ENCODE results near the gene PROM1. TPM values are rescaled to one million over a fixed set of nuclear protein-coding genes. Genes with fewer than 3 reads are reported as not detected.

PROM1 gene
- total and polyA plus RNA-seq, 2 of the 8 experiments (the other 6 are each of a cell fraction or from before 2014, with no cell fraction given): 36.0 to 59.7 TPM

DNA sequence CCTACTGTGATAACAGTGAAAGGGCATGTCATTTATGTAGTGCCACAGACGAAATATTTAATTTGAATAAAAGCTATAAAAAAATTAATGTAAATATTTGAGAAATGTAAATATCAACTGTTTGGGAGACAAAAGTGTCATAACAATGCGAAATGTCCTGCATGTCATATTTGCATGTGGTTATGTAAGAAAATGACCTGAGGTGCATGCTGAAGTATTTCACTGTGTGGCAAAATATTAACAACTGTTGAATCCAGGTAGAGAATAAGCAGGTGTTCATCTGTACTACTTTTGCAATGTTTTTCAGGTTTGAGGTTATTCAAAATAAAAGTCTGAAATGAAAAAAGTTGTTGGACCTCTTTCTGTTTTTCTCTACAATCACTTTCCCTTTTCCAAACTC lies 30.9 kb downstream of the PROM1 start:
- FAIRE-seq: no peak

More for the DNA sequence above, 30.9 kb downstream of the PROM1 start:
- H3K27ac ChIP-seq (ENCODE audit: low read depth, low read length): no peak overlapping the region
- H3K79me1 ChIP-seq (ENCODE audit: low read depth, low read length): peaks cover 5% of the 10 kb centered on the region
- no peaks in the 10 kb centered on the region for H3K27me3 ChIP-seq (replicated peaks in 1 of 4; ENCODE audit: control insufficient read depth in 3 of 4, extremely low read depth in 1 of 4, insufficient read depth in 3 of 4, low read length in 3 of 4)
- no peak overlapping the region for H2BK120ac ChIP-seq (replicated peaks; ENCODE audit: low read depth, low read length)
- no peak overlapping the region for H3K4ac ChIP-seq (replicated peaks; ENCODE audit: insufficient read length, low read depth, low read length)
- H3K9ac ChIP-seq (replicated peaks in 1 of 4; ENCODE audit: extremely low read depth in 1 of 4, low read depth in 3 of 4, low read length in 3 of 4): no peak overlapping the region
- H3K56ac ChIP-seq (replicated peaks; ENCODE audit: insufficient read length, low read depth, low read length): no peak overlapping the region
- H2BK5ac ChIP-seq (ENCODE audit: low read depth, low read length): no peak overlapping the region
- no peak overlapping the region for H2BK20ac ChIP-seq (ENCODE audit: low read length)
- H3K4me2 ChIP-seq (ENCODE audit: insufficient read depth in 1 of 2, low read depth in 2 of 2, low read length in 2 of 2): no peak overlapping the region
- H2AK5ac ChIP-seq (ENCODE audit: low read depth, low read length): no peak overlapping the region
- peaks cover 5% of the 10 kb centered on the region in 2 experiments for H4K20me1 ChIP-seq (replicated peaks in 1 of 2; ENCODE audit: control insufficient read depth in 1 of 2, insufficient read depth in 2 of 2, low read length in 2 of 2)
- CTCF ChIA-PET (ENCODE audit: partially characterized antibody): interaction anchor here (0.6 to 2.0 kb wide), 2 partner anchors 28 to 153 kb away, joined by 4 to 7 read pairs; no protein-coding TSS in a partner anchor
- no peak overlapping the region for H2AFZ ChIP-seq (ENCODE audit: low read length)
- DNase-seq (ENCODE audit: low read depth in 1 of 2, low spot score in 2 of 2): no peak
- no peak overlapping the region for H4K5ac ChIP-seq (ENCODE audit: insufficient read length, low read depth, low read length)
- H3K4me1 ChIP-seq (replicated peaks in 1 of 4; ENCODE audit: control insufficient read depth in 3 of 4, insufficient read depth in 4 of 4, low read length in 3 of 4): peaks cover 0 to 2% (median 2%) of the 10 kb centered on the region in 4 experiments; a peak in 3 of 7 replicates
- H2BK15ac ChIP-seq (ENCODE audit: low read length): no peak overlapping the region
- no peak overlapping the region for H3K4me3 ChIP-seq (ENCODE audit: extremely low read depth in 1 of 4, insufficient read depth in 2 of 4, low read depth in 3 of 4, low read length in 4 of 4)
- H3K23ac ChIP-seq (ENCODE audit: insufficient read length): no peak overlapping the region
- WGBS, 2 experiments (ENCODE audit: extremely low coverage in 1 of 2, insufficient coverage in 1 of 2, insufficient read length in 1 of 2, insufficient replicate concordance in 2 of 2, low coverage in 1 of 2, low lambda C conversion rate in 2 of 2, missing lambda C conversion rate in 1 of 2): 85% methylated on average over 2 of the region's 2 CpGs; no CpG with 5 or more reads in 1 of the 2 experiments
- no peaks in the 10 kb centered on the region for H3K23me2 ChIP-seq (ENCODE audit: low read depth, low read length)
- H3K79me2 ChIP-seq (ENCODE audit: control insufficient read depth in 1 of 2, insufficient read depth in 2 of 2, low read length in 2 of 2): peaks cover 2 to 44% of the 10 kb centered on the region in 2 experiments; a peak in 2 of 4 replicates
- peaks cover 0 to 3% (median 0%) of the 10 kb centered on the region in 4 experiments; a peak in 2 of 8 replicates for H3K36me3 ChIP-seq (ENCODE audit: control insufficient read depth in 2 of 4, insufficient read depth in 4 of 4, low read length in 3 of 4)
- H2BK12ac ChIP-seq (ENCODE audit: low read depth, low read length): no peak overlapping the region
- no peak overlapping the region for H3K18ac ChIP-seq (ENCODE audit: extremely low read depth, low read length)
- no peak overlapping the region for H4K8ac ChIP-seq (ENCODE audit: extremely low read depth, insufficient read depth, low read length)
- no peak overlapping the region for H4K91ac ChIP-seq (replicated peaks; ENCODE audit: insufficient read length, low read length)
- TF ChIP-seq TAF7 (optimal IDR thresholded peaks at IDR 0.05; ENCODE audit: borderline replicate concordance, low read depth, low read length) (no peak), KDM1A (IDR thresholded peaks at IDR 0.05; ENCODE audit: borderline replicate concordance, low read length) (no peak), ZNF274 (IDR thresholded peaks at IDR 0.05; ENCODE audit: borderline replicate concordance, extremely low read depth, low read length) (no peak), GABPA (IDR thresholded peaks at IDR 0.05; ENCODE audit: borderline replicate concordance, insufficient read depth, low read length) (no peak), FOSL1 (IDR thresholded peaks at IDR 0.05; ENCODE audit: insufficient read depth, low read depth, low read length) (no peak), KDM4A (IDR thresholded peaks at IDR 0.05; ENCODE audit: low read depth, low read length, severe bottlenecking) (no peak), JUN (IDR thresholded peaks at IDR 0.05; ENCODE audit: low read depth, low read length) (no peak), CHD1 (IDR thresholded peaks at IDR 0.05; ENCODE audit: low read depth, low read length) (no peak)
- TF ChIP-seq, protein P1, sequence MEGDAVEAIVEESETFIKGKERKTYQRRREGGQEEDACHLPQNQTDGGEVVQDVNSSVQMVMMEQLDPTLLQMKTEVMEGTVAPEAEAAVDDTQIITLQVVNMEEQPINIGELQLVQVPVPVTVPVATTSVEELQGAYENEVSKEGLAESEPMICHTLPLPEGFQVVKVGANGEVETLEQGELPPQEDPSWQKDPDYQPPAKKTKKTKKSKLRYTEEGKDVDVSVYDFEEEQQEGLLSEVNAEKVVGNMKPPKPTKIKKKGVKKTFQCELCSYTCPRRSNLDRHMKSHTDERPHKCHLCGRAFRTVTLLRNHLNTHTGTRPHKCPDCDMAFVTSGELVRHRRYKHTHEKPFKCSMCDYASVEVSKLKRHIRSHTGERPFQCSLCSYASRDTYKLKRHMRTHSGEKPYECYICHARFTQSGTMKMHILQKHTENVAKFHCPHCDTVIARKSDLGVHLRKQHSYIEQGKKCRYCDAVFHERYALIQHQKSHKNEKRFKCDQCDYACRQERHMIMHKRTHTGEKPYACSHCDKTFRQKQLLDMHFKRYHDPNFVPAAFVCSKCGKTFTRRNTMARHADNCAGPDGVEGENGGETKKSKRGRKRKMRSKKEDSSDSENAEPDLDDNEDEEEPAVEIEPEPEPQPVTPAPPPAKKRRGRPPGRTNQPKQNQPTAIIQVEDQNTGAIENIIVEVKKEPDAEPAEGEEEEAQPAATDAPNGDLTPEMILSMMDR (IDR thresholded peaks at IDR 0.05; ENCODE audit: control extremely low read depth in 1 of 3, insufficient read depth in 1 of 3, low read depth in 1 of 3, low read length in 3 of 3): no peak
- POLR2A ChIA-PET (ENCODE audit: partially characterized antibody): no interaction called here
- H3K9me3 ChIP-seq (ENCODE audit: insufficient read depth in 2 of 2, low read depth in 1 of 2, low read length in 1 of 2): no peaks in the 10 kb centered on the region
- H3K14ac ChIP-seq (ENCODE audit: insufficient read length): no peak overlapping the region

Measured in H1 (cell line).